ENCODE data around the gene SPOCD1.

Gene SPOCD1

GRCh38 chr1:31755197-31755611 lies 60.6 kb downstream of the SPOCD1 start:
- Histone ChIP-seq H3K36me3 (ENCODE audit: control insufficient read depth, insufficient read depth, low read length) (peaks cover 3% of the 10 kb centered on the region), H3K9me3 (ENCODE audit: control insufficient read depth, insufficient read depth, low read length) (no peaks in the 10 kb centered on the region), H3K9ac (ENCODE audit: low read depth, low read length) (no peak overlapping the region), H3K4me1 (ENCODE audit: control insufficient read depth, insufficient read depth, low read length) (peaks cover 11% of the 10 kb centered on the region), H3K27me3 (ENCODE audit: control insufficient read depth, insufficient read depth, low read length) (no peaks in the 10 kb centered on the region), H3K4me3 (ENCODE audit: low read depth, low read length) (no peak overlapping the region)

DNA sequence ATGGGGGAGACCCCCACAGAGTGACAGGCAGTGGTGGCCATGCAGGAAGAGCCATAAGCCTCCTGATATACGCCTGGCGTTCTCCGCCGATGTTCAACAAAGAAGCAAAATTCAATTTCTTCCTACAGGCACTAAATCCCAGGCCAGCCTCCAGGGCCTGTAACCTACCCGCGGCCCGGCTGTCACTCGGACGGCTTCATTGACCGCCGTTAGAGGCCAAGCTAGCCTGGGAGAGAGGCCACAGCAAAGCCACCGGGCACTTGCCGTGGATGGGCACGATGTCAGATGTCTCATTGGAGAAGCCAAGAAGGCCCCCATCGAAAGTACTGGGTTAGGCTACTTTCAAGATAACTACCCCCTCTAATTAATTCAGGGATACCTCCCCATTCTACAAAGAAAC lies 61.4 kb downstream of the SPOCD1 start:
- H3K36me3 ChIP-seq (ENCODE audit: control insufficient read depth, insufficient read depth, low read length), result peaks cover 3% of the 10 kb centered on the region
- no peak overlapping the region for H3K9ac ChIP-seq (ENCODE audit: low read depth, low read length)
- peaks cover 6% of the 10 kb centered on the region for H3K4me1 ChIP-seq (ENCODE audit: control insufficient read depth, insufficient read depth, low read length)
- H3K27me3 ChIP-seq (ENCODE audit: control insufficient read depth, insufficient read depth, low read length), result no peaks in the 10 kb centered on the region
- no peaks in the 10 kb centered on the region for H3K9me3 ChIP-seq (ENCODE audit: control insufficient read depth, insufficient read depth, low read length)
- no peak overlapping the region for H3K4me3 ChIP-seq (ENCODE audit: low read depth, low read length)

- Histone ChIP-seq H3K36me3 (ENCODE audit: control insufficient read depth, insufficient read depth, low read length) (peaks cover 3% of the 10 kb centered on the region), H3K4me3 (ENCODE audit: low read depth, low read length) (no peak overlapping the region), H3K27me3 (ENCODE audit: control insufficient read depth, insufficient read depth, low read length) (no peaks in the 10 kb centered on the region), H3K4me1 (ENCODE audit: control insufficient read depth, insufficient read depth, low read length) (peaks cover 2% of the 10 kb centered on the region), H3K9me3 (ENCODE audit: control insufficient read depth, insufficient read depth, low read length) (no peaks in the 10 kb centered on the region), H3K9ac (ENCODE audit: low read depth, low read length) (no peak overlapping the region)
Observed at GRCh38 chr1:31753707-31754349, 62.0 kb downstream of the SPOCD1 start.

DNA sequence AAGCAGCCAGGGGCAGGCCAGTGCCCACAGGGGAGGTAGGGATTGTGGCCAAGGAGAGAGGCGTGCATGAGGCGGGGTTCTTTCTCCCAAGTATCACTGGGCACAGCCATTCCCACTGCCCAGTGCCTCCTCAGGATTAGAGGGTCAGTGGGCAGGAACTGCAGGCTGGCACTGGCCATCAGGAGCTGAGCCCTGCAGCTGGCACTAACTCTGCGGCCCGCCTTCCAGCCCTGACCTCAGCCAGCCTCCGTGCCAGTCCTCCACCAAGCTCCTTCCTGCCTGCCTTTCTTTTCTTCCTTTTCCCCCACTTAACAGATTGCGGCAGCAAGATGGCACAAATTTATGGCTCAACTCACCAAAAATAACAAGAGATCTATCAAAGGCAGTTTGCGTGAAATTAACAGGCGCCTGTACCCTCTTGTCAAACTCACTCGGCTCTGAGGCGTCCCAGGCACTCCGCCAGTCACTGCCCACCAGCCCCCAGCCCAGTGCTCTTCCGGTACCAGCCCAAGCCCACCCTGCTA lies 62.8 kb downstream of the SPOCD1 start:
- Histone ChIP-seq H3K27me3 (ENCODE audit: control insufficient read depth, insufficient read depth, low read length) (no peaks in the 10 kb centered on the region), H3K4me1 (ENCODE audit: control insufficient read depth, insufficient read depth, low read length) (peaks cover 2% of the 10 kb centered on the region), H3K4me3 (ENCODE audit: low read depth, low read length) (no peak overlapping the region), H3K9ac (ENCODE audit: low read depth, low read length) (no peak overlapping the region), H3K36me3 (ENCODE audit: control insufficient read depth, insufficient read depth, low read length) (peaks cover 3% of the 10 kb centered on the region), H3K9me3 (ENCODE audit: control insufficient read depth, insufficient read depth, low read length) (no peaks in the 10 kb centered on the region)

DNA sequence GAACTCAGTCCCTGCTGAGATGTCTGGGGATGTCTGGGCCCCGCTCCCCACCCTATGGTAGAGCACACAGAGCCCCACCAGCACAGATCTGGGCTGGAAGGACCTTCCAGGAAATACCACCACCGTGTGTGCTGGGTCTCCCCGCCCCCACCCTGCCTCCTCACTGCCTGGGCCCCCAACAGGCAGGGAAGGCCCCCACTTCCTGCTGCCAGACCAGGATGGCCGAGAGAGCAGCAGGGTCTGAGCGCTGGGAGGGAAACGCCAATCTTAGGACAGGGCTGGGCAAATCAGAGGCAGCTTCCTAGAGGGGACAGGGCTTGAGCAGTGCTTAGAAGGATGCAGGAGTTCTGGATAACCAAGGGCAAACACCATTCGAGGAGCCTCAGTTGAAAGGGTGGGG lies 63.6 kb downstream of the SPOCD1 start:
- Histone ChIP-seq H3K36me3 (ENCODE audit: control insufficient read depth, insufficient read depth, low read length) (peaks cover 3% of the 10 kb centered on the region), H3K9ac (ENCODE audit: low read depth, low read length) (peak overlapping the region; percentile 42), H3K4me1 (ENCODE audit: control insufficient read depth, insufficient read depth, low read length) (peaks cover 2% of the 10 kb centered on the region), H3K4me3 (ENCODE audit: low read depth, low read length) (no peak overlapping the region), H3K9me3 (ENCODE audit: control insufficient read depth, insufficient read depth, low read length) (no peaks in the 10 kb centered on the region), H3K27me3 (ENCODE audit: control insufficient read depth, insufficient read depth, low read length) (no peaks in the 10 kb centered on the region)

- H3K27me3 ChIP-seq (ENCODE audit: control insufficient read depth, insufficient read depth, low read length), result no peaks in the 10 kb centered on the region
- no peak overlapping the region for H3K4me3 ChIP-seq (ENCODE audit: low read depth, low read length)
- H3K9ac ChIP-seq (ENCODE audit: low read depth, low read length), result peak overlapping the region; percentile 42
- no peaks in the 10 kb centered on the region for H3K9me3 ChIP-seq (ENCODE audit: control insufficient read depth, insufficient read depth, low read length)
- peaks cover 3% of the 10 kb centered on the region for H3K36me3 ChIP-seq (ENCODE audit: control insufficient read depth, insufficient read depth, low read length)
- peaks cover 5% of the 10 kb centered on the region for H3K4me1 ChIP-seq (ENCODE audit: control insufficient read depth, insufficient read depth, low read length)
Observed at GRCh38 chr1:31751822-31752241, 64.0 kb downstream of the SPOCD1 start.

GRCh38 chr1:31750858-31751510 lies 64.8 kb downstream of the SPOCD1 start:
- H3K9ac ChIP-seq (ENCODE audit: low read depth, low read length), result no peak overlapping the region
- no peaks in the 10 kb centered on the region for H3K9me3 ChIP-seq (ENCODE audit: control insufficient read depth, insufficient read depth, low read length)
- H3K4me1 ChIP-seq (ENCODE audit: control insufficient read depth, insufficient read depth, low read length), result peaks cover 11% of the 10 kb centered on the region
- no peaks in the 10 kb centered on the region for H3K27me3 ChIP-seq (ENCODE audit: control insufficient read depth, insufficient read depth, low read length)
- H3K4me3 ChIP-seq (ENCODE audit: low read depth, low read length), result no peak overlapping the region
- H3K36me3 ChIP-seq (ENCODE audit: control insufficient read depth, insufficient read depth, low read length), result peaks cover 3% of the 10 kb centered on the region

DNA sequence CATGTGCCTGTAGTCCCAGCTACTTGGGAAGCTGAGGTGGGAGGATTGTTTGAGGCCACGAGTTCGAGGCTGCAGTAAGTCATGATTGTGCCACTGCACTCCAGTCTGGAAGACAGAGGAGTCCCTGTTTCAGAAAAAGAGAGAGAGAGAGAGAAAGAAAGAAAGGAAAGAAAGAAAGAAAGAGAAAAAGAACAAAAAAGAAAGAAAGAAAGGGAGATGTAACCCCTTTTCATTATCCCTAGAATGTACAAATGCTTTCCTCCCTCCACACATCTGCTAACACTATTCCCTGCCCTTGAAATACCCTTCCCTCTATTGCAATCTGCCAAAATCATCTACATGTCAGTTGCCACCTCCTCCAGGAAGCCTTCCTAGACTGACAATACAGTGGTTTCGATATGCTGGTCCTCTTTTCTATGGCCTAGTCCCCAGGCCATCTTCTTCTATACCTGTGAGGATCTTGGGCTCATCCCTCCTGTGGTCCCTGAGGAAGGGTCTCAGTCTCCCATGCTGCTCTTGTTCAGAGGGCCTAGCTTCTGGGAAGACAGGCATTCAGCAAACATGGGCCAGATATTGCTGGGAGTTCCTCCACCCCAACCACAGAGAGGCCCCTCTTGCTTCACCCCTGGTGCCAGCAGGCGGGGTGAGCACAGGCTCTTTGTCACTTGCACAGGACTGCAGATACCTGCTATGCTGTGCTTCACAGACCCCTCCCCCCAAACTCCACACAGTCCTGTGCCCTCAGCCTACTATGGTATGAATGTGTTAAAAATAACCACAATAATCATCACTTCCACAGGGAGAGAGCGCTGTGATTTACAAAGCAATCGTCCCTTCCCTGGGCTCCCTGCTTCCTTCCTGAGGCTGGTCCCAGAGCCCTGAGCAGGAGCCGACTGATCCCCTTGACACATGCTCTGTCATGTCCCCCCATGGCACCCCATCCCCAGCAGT lies 65.8 kb downstream of the SPOCD1 start:
- Histone ChIP-seq H3K36me3 (ENCODE audit: control insufficient read depth, insufficient read depth, low read length) (no peaks in the 10 kb centered on the region), H3K4me1 (ENCODE audit: control insufficient read depth, insufficient read depth, low read length) (peaks cover 12% of the 10 kb centered on the region), H3K9me3 (ENCODE audit: control insufficient read depth, insufficient read depth, low read length) (no peaks in the 10 kb centered on the region), H3K27me3 (ENCODE audit: control insufficient read depth, insufficient read depth, low read length) (no peaks in the 10 kb centered on the region), H3K9ac (ENCODE audit: low read depth, low read length) (no peak overlapping the region), H3K4me3 (ENCODE audit: low read depth, low read length) (no peak overlapping the region)

GRCh38 chr1:31748365-31748764 lies 67.5 kb downstream of the SPOCD1 start:
- peaks cover 12% of the 10 kb centered on the region for H3K4me1 ChIP-seq (ENCODE audit: control insufficient read depth, insufficient read depth, low read length)

GRCh38 chr1:31747304-31747703 lies 68.5 kb downstream of the SPOCD1 start:
- peaks cover 12% of the 10 kb centered on the region for H3K4me1 ChIP-seq (ENCODE audit: control insufficient read depth, insufficient read depth, low read length)
- H3K4me3 ChIP-seq (ENCODE audit: low read depth, low read length), result no peak overlapping the region
- no peaks in the 10 kb centered on the region for H3K9me3 ChIP-seq (ENCODE audit: control insufficient read depth, insufficient read depth, low read length)
- no peak overlapping the region for H3K9ac ChIP-seq (ENCODE audit: low read depth, low read length)
- no peaks in the 10 kb centered on the region for H3K36me3 ChIP-seq (ENCODE audit: control insufficient read depth, insufficient read depth, low read length)
- H3K27me3 ChIP-seq (ENCODE audit: control insufficient read depth, insufficient read depth, low read length), result no peaks in the 10 kb centered on the region

More at GRCh38 chr1:31748365-31748764, 67.5 kb downstream of the SPOCD1 start:
- Histone ChIP-seq H3K9ac (ENCODE audit: low read depth, low read length) (no peak overlapping the region), H3K36me3 (ENCODE audit: control insufficient read depth, insufficient read depth, low read length) (no peaks in the 10 kb centered on the region), H3K9me3 (ENCODE audit: control insufficient read depth, insufficient read depth, low read length) (no peaks in the 10 kb centered on the region), H3K27me3 (ENCODE audit: control insufficient read depth, insufficient read depth, low read length) (no peaks in the 10 kb centered on the region), H3K4me3 (ENCODE audit: low read depth, low read length) (no peak overlapping the region)

- no peak overlapping the region for H3K4me3 ChIP-seq (ENCODE audit: low read depth, low read length)
- H3K9me3 ChIP-seq (ENCODE audit: control insufficient read depth, insufficient read depth, low read length), result no peaks in the 10 kb centered on the region
- peaks cover 10% of the 10 kb centered on the region for H3K4me1 ChIP-seq (ENCODE audit: control insufficient read depth, insufficient read depth, low read length)
- H3K36me3 ChIP-seq (ENCODE audit: control insufficient read depth, insufficient read depth, low read length), result no peaks in the 10 kb centered on the region
- H3K9ac ChIP-seq (ENCODE audit: low read depth, low read length), result no peak overlapping the region
- no peaks in the 10 kb centered on the region for H3K27me3 ChIP-seq (ENCODE audit: control insufficient read depth, insufficient read depth, low read length)
Observed at GRCh38 chr1:31746687-31747086, 69.1 kb downstream of the SPOCD1 start.
